ENCODE data around the gene KCTD15.
A peak's percentile ranks its signal among the peaks of the same experiment; 100 is the strongest.
"Not testable (repeated sequence)": the region's sequence is repeated elsewhere in the genome, so short reads cannot be mapped to it uniquely, and the experiment has no call there.

Gene KCTD15

GRCh38 chr19:33815380-33816340, 19.0 kb downstream of the KCTD15 start:
- DNase-seq = peak; percentile 89

- DNase-seq = no peak
Measured at GRCh38 chr19:33818411-33818810, 21.7 kb downstream of the KCTD15 start.

DNA sequence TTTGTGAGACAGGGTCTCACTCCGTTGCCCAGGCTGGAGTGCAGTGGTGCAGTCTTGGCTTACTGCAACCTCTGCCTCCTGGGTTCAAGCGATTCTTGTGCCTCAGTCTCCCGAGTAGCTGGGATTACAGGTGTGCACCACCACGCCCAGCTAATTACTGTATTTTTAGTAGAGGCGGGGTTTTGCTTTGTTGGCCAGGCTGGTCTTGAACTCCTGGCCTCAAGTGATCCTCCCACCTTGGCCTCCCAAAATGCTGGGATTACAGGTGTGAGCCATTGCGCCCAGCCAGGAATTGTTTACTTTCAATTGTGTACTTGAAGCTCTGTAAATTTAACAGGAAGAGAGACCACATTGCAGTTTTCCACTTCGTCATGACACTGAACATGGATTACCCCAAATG, 22.4 kb downstream of the KCTD15 start:
- DNase-seq = not testable (repeated sequence)

DNA sequence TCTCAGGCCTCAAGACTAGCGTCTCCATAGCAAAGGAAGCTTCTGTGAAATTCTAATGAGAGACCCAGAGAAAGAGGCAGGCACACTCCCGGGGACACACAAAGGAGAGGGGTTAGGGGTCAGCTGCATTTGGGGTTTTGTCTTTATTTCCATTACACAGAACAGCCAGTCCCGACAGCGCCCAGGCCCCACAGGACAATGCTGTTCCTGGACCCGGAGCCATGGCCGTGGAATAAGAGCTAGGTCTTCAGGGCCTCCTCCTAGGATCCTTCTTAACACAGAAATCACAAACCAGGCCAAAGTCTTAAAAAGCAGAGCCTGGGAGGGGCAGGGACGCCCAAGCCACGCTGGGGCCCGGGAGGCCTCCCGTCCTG, 22.8 kb downstream of the KCTD15 start:
- DNase-seq = no peak

DNA sequence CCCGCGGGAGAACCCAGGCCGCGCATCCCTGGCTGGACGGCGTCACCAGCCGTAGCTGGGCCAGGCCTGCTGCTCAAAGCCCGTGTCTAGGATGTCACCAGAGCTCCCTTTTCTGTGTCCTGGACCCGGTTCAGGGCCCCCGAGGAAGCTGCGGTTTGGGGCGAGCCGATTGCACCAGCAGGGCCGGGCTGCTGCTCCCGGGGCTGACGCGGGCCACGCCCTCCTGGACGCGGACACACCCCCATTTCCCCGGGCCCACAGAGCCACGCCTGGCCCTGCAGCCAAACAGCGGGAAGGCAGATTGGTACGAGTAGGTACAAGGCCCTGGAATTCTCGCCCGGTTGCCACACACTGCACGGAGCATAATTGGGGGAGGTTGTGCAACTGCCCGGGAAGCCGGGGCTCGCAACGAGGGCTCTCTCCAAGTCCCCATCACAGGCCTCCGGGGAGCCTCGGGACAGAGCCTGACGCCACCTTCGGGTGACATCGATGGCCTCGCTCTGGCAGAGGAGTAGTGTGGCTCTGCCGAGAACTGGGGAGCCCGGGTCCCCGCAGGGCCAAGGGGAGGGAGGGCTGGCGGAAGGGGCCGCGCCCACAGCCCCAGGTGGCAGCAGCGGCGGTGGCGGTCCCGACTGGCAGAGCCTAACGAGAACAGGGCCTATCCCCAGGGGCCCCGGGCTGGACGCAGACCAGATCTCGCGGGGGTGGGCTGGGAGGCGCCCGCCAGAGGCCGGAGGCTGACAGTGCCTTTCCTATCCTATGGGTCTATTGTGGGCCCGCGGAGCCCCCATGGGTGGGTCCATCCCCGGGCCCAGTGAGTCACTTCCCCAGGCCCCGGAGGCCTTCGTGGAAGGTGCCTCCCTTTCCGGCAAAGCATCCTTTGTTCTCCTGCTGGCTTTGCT, 23.5 kb downstream of the KCTD15 start:
- peak; percentile 97 for DNase-seq

- no peak for DNase-seq
Measured at GRCh38 chr19:33821871-33822270, 25.2 kb downstream of the KCTD15 start.

- DNase-seq = no peak
Measured at GRCh38 chr19:33823341-33823740, 26.7 kb downstream of the KCTD15 start.

DNA sequence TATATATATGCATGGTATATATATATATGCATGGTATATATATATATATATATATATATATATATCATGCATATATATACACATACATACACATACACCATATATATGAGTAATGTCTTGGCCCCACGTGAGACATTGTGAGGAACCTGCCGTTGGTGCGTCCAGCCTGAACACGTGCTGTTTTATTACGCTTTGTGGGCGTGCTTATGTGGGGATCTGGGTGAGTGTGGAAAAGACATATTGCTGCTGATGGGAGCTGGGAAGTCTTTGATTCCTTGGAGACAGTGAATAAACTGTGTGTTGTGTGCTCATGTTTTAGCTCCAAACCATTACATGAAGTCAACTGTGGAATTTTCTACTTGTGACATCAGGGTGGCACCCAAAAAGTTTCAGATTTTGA, 28.9 kb downstream of the KCTD15 start:
- no peak for DNase-seq

GRCh38 chr19:33826521-33826920, 29.9 kb downstream of the KCTD15 start:
- no peak for DNase-seq

- no peak for DNase-seq
Measured at GRCh38 chr19:33828266-33829075, 31.8 kb downstream of the KCTD15 start.

- DNase-seq = no peak
Measured at GRCh38 chr19:33830264-33830663, 33.6 kb downstream of the KCTD15 start.

DNA sequence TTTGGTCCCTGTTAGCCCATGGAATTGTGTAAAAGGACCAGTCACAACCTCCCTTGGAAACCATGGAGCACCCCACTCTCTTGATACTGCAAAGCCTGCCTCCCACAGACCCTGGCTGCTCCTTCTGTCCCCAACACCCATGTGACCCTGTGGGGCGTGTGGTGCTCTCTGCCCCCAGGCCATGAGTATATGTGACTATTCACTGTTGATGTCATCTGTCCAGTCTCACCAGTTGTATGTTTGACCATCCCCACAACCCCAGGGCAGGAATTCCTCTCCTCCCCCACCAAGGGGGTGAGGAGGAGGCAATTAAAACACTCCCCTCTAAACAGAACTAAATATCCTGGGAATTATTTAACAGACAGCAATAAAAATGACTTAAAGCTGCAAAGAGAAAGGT, 35.2 kb downstream of the KCTD15 start:
- no peak for DNase-seq

DNA sequence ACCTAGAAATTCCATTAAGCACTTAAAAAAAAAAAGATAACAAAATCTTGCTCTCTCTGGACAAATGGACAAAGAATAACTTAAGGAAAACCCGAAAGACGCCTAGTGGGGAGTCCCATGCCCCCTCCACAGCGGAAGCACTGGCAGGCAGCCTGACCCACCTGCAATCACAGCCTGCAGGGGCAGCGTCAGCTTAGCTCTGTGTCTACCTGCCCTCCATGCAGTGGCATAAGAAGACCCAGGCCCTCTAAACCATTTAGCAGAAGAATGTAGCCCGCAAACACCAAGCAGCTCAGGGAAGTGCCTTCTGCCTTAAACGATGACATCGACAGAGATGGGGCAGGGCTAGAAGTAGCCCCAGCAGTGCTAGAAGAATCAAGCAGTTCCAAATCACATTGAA, 36.0 kb downstream of the KCTD15 start:
- no peak for DNase-seq

DNA sequence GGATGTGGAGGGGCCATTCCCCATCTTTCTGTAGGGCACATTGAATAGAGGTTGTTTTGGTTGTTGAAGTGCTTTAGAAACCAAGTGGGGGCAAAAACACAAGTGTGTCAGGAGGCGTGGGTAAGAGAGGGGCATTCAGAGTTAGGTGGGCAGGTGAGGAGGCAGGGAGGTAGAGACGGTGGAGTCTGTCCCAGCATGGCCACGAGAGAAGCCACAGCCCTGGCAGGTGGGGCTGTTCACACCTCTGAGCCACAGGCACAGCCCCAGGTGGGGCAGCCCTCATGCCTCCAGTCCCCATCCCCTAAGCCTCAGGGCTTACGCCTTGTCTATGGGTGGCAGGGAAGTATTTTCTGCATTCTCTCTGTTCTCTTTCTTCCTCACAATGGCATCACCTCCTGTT, 43.7 kb downstream of the KCTD15 start:
- DNase-seq = no peak

- DNase-seq = no peak
Measured at GRCh38 chr19:33840783-33841182, 44.1 kb downstream of the KCTD15 start.

DNA sequence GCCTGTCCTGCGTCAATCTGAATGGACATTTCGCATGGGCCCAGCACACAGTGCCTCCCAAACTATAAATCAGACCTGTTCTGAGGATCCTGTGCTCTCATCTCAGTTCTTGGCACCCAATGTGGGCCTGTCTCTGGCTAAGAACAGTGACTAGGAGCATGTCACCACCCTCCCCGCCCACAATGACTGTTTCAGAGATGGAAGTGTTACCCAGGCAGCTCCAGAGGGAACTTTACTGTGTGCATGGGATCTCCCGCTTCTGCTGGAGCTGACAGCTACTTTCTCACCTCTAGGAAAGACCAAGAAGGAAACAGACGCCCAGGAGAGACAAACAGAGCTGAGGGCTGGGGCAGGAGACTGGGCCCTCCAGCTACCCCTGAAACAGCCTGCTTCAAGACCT, 45.0 kb downstream of the KCTD15 start:
- DNase-seq = no peak

- DNase-seq = no peak
Measured at GRCh38 chr19:33844478-33844877, 47.8 kb downstream of the KCTD15 start.

GRCh38 chr19:33845498-33845897, 48.8 kb downstream of the KCTD15 start:
- DNase-seq = no peak

DNA sequence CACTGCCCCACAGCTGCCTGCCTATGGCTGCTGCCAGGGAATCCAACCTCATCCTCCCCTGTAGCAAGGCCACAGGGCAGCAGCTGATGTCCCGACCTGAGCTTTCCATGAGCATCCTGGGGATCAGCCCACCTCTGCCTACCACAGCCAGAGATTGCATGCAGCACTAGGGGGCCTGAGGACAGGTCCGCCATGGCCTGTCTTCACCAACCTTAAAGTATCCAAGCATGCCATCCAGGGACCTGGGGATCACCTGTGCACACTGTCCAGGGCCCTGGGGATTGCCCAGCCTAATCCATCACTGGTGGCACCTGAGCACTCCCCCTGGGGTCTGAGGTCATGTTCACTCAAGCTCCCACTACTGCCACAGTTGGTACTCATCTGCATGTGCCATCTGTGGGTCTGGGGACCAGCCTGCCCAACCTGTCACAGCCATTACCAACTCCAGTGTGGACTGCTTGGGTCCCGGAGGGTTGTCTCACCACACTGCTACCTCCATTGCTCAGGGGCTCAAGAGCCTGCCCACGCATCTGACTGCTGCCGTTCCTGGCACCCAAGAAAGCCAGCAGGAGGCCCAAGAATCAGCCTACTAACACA, 53.0 kb downstream of the KCTD15 start:
- DNase-seq = no peak

- no peak for DNase-seq
Measured at GRCh38 chr19:33859016-33859415, 62.3 kb downstream of the KCTD15 start.

- DNase-seq = no peak
Measured at GRCh38 chr19:33860312-33861090, 63.8 kb downstream of the KCTD15 start.

GRCh38 chr19:33861950-33862349, 65.3 kb downstream of the KCTD15 start:
- DNase-seq = no peak
